ENCODE results near the gene FUT7.

FUT7 gene

DNA sequence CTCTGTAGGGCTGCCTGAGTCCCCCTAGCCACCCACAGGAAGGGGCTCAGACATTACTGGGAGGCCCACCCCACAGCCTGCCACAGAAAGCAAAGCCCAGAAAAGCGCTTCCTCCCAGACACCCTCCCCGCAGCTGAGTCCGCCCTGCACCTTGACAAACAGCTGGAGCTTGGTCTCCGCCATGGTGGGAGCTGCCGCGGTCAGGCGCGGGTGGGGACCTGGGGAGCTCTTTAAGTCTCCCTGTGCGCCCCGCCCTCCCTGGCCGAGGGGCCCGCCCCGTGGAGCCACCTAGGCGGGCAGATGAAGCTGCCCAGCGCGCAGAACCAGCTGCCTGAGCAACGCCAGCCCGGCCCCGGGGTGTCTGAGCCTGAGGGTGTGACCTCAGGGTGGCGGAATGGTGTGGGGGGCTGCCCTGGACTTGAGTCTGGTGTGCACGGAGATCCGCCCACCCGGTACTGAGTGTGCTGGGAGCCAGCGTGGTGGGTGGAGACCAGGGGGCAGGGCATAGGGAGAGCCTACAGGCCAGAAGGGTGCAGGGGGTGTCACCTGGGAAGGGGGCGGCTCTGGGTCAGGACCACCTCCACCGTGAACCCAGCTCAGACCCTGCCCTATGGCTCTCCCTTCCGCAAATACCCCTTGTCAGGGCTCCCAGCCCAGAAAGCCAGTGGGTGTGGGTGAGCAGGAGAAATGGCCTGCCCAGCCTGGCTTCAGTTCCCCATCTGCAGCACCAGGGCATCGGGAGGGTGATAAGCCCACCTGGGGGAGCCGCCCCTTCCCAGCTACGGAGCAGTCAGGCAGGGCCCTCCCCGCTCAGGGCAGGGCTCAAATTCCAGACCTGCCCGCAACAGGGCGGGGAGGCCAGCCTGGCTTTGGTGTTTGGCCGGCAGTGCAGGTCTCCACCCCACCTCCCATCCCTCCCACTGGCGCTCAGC is 35.3 kb downstream of the FUT7 start, which contains the start of gene CLIC3:
Gene CLIC3, minus strand, starts transcription at position 208 of the 932 bp plus-strand sequence. Its CDS starts 25 bp downstream, at position 183.
- H2AFZ ChIP-seq (ENCODE audit: low read depth): no peak within 1 kb of the TSS
- H3K27ac ChIP-seq: no peak within 1 kb of the TSS
- H3K4me1 ChIP-seq (ENCODE audit: low read depth, poor library complexity, severe bottlenecking): peaks cover 31% of the 10 kb centered on the region
- no peak for TF ChIP-seq CTCF (conservative IDR thresholded peaks at IDR 0.05; ENCODE audit: low read depth, low read length)
- no peak within 1 kb of the TSS for H3K4me2 ChIP-seq
- H3K4me3 ChIP-seq (IDR thresholded peaks at IDR 0.05; ENCODE audit: insufficient read depth, low read depth, low read length): no peak within 1 kb of the TSS
- H4K20me1 ChIP-seq (ENCODE audit: insufficient read depth): no peaks in the 10 kb centered on the region
- H3K27me3 ChIP-seq (ENCODE audit: insufficient read depth, low read depth): peaks cover 31% of the 10 kb centered on the region
- H3K36me3 ChIP-seq (ENCODE audit: insufficient read depth): no peaks in the 10 kb centered on the region
- H3K79me2 ChIP-seq (ENCODE audit: insufficient read depth, low read depth): no peaks in the 10 kb centered on the region
- no peak within 1 kb of the TSS for H3K9ac ChIP-seq

GRCh38 chr9:136995772-136996311 is 36.0 kb downstream of the FUT7 start:
- TF ChIP-seq CTCF (conservative IDR thresholded peaks at IDR 0.05; ENCODE audit: low read depth, low read length): no peak
- H4K20me1 ChIP-seq (ENCODE audit: insufficient read depth): no peaks in the 10 kb centered on the region
- no peaks in the 10 kb centered on the region for H3K79me2 ChIP-seq (ENCODE audit: insufficient read depth, low read depth)
- H3K4me1 ChIP-seq (ENCODE audit: low read depth, poor library complexity, severe bottlenecking): peaks cover 29% of the 10 kb centered on the region
- peaks cover 32% of the 10 kb centered on the region for H3K27me3 ChIP-seq (ENCODE audit: insufficient read depth, low read depth)
- H3K27ac ChIP-seq: no peak overlapping the region
- H3K36me3 ChIP-seq (ENCODE audit: insufficient read depth): no peaks in the 10 kb centered on the region
- no peak overlapping the region for H3K4me3 ChIP-seq (IDR thresholded peaks at IDR 0.05; ENCODE audit: insufficient read depth, low read depth, low read length)
- no peak overlapping the region for H2AFZ ChIP-seq (ENCODE audit: low read depth)
- no peak overlapping the region for H3K9ac ChIP-seq
- H3K4me2 ChIP-seq: no peak overlapping the region

DNA sequence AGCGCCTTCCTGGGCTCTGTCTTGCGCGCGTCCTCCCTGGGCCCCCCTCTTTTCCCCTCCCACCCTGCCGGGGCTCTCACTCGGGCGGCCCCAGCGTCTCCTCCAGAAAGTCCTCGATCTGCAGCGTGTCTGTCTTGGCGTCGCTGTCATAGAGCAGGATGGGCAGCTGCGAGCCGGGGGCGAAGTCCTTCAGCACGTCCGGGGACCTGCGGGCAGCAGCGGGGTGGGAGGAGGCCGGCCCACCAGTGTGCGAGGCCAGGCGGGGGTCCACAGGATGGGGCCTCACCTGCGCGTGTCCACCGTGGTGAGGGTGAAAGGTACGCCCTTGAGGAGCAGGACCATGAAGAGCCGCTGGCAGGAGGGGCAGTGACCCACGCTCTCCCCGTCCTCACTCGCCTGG is 36.5 kb downstream of the FUT7 start:
- H3K27me3 ChIP-seq (ENCODE audit: insufficient read depth, low read depth): peaks cover 37% of the 10 kb centered on the region
- peaks cover 24% of the 10 kb centered on the region for H3K4me1 ChIP-seq (ENCODE audit: low read depth, poor library complexity, severe bottlenecking)
- H3K36me3 ChIP-seq (ENCODE audit: insufficient read depth): no peaks in the 10 kb centered on the region
- TF ChIP-seq CTCF (conservative IDR thresholded peaks at IDR 0.05; ENCODE audit: low read depth, low read length): no peak
- H3K27ac ChIP-seq: no peak overlapping the region
- no peaks in the 10 kb centered on the region for H4K20me1 ChIP-seq (ENCODE audit: insufficient read depth)
- H3K9ac ChIP-seq: no peak overlapping the region
- H3K4me2 ChIP-seq: no peak overlapping the region
- no peaks in the 10 kb centered on the region for H3K79me2 ChIP-seq (ENCODE audit: insufficient read depth, low read depth)
- no peak overlapping the region for H2AFZ ChIP-seq (ENCODE audit: low read depth)
- no peak overlapping the region for H3K4me3 ChIP-seq (IDR thresholded peaks at IDR 0.05; ENCODE audit: insufficient read depth, low read depth, low read length)

GRCh38 chr9:136994888-136995230 is 37.0 kb downstream of the FUT7 start:
- Histone ChIP-seq H3K79me2 (ENCODE audit: insufficient read depth, low read depth) (no peaks in the 10 kb centered on the region), H3K4me3 (IDR thresholded peaks at IDR 0.05; ENCODE audit: insufficient read depth, low read depth, low read length) (no peak overlapping the region), H3K4me2 (no peak overlapping the region), H3K36me3 (ENCODE audit: insufficient read depth) (no peaks in the 10 kb centered on the region), H4K20me1 (ENCODE audit: insufficient read depth) (no peaks in the 10 kb centered on the region), H3K27me3 (ENCODE audit: insufficient read depth, low read depth) (peaks cover 42% of the 10 kb centered on the region), H3K9ac (no peak overlapping the region), H2AFZ (ENCODE audit: low read depth) (no peak overlapping the region), H3K27ac (no peak overlapping the region), H3K4me1 (ENCODE audit: low read depth, poor library complexity, severe bottlenecking) (peaks cover 19% of the 10 kb centered on the region)
- no peak for TF ChIP-seq CTCF (conservative IDR thresholded peaks at IDR 0.05; ENCODE audit: low read depth, low read length)

All from KMS-11 (cell line).